Breast epithelium (tissue), 4 donors: ENCODE data around the gene LDAH. TPM values are rescaled to one million over a fixed set of nuclear protein-coding genes. Genes with fewer than 3 reads are reported as not detected.

Experiments
- DNase-seq, 2 donors: peaks; one replicate each; pipeline ENCODE4 v3.0.0-alpha.2; 2019; ENCODE audit warnings: low spot score in 2 of 2
- H3K27ac ChIP-seq, 2 donors: fragments of 200-600 bp; sonication (generic) in 1 of 2; one replicate each; pipeline ENCODE4 v1.5.1; 2016 to 2019; ENCODE audit warnings: mild to moderate bottlenecking in 1 of 2
- H3K27me3 ChIP-seq, 2 donors: fragments of 200-600 bp; sonication (generic) in 1 of 2; one replicate each; pipeline versions ENCODE4 v1.5.1 to v1.6.0; 2017 to 2019; ENCODE audit warnings: control low read depth in 1 of 2, mild to moderate bottlenecking in 1 of 2
- H3K36me3 ChIP-seq: fragments of 200-600 bp; one replicate; pipeline ENCODE4 v1.5.1; 2019
- H3K4me1 ChIP-seq, 2 donors: fragments of 200-600 bp; sonication (generic); one replicate each; pipeline ENCODE4 v1.5.1; 2016 to 2019; ENCODE audit warnings: control low read depth in 1 of 2
- H3K4me3 ChIP-seq, 3 donors: fragments of 200-600 bp; sonication (generic); 1 replicate in 2 of 3; 2 replicates in 1 of 3; pipeline ENCODE4 v1.5.1; 2016 to 2019; ENCODE audit warnings: mild to moderate bottlenecking in 3 of 3, moderate library complexity in 2 of 3
- H3K9me3 ChIP-seq, 2 donors: fragments of 200-600 bp; sonication (generic) in 1 of 2; one replicate each; pipeline ENCODE4 v1.5.1; 2016 to 2019; ENCODE audit warnings: control low read depth in 1 of 2
- CTCF ChIP-seq, 3 donors: fragments of 450-650 bp; IDR thresholded peaks; one replicate each; pipeline ENCODE4 v1.5.1; 2016 to 2017; ENCODE audit warnings: antibody characterized with exemption in 3 of 3, mild to moderate bottlenecking in 3 of 3, moderate library complexity in 3 of 3
- POLR2A ChIP-seq: fragments of 450-650 bp; IDR thresholded peaks from one replicate; pipeline ENCODE4 v1.6.1; 2016; ENCODE audit warnings: antibody characterized with exemption, mild to moderate bottlenecking, moderate library complexity
- POLR2AphosphoS5 ChIP-seq, 3 donors: sonication (generic); formaldehyde crosslinking; IDR thresholded peaks; one replicate each; pipeline ENCODE4 v1.6.1; 2017; ENCODE audit warnings: antibody characterized with exemption in 3 of 3
- intact Hi-C: fragments of 100-400 bp; cut with DNase I; formaldehyde crosslinking; loops from one replicate; pipeline ENCODE4 v1.15.1; 2023; ENCODE audit warnings: low total_unique reads
- total RNA-seq, 3 donors: library from RNA; depleted of rRNA; stranded (reverse); fragments of >200 nt; gene quantifications; one replicate each; pipeline ENCODE4 v1.1.0, GENCODE V29; 2016

Gene LDAH
- total RNA-seq, 3 donors from 2014 or later: 12.3 to 17.0 (median 12.5) TPM

- Histone ChIP-seq H3K27me3 (no peaks in the 10 kb centered on the region), H3K9me3 (no peaks in the 10 kb centered on the region), H3K4me3 (no peak overlapping the region), H3K4me1 (no peaks in the 10 kb centered on the region), H3K36me3 (no peaks in the 10 kb centered on the region), H3K27ac (no peak overlapping the region)
- no peak for TF ChIP-seq CTCF (IDR thresholded peaks at IDR 0.05)
- no peak for TF ChIP-seq POLR2A
- no peak for TF ChIP-seq POLR2AphosphoS5 (IDR thresholded peaks at IDR 0.05)
- DNase-seq: no peak
- intact Hi-C loops: no loop called here
Observed at GRCh38 chr2:20706786-20707185, 116.1 kb downstream of the LDAH start.

- H3K27me3 ChIP-seq: no peaks in the 10 kb centered on the region
- intact Hi-C loops: no loop called here
- no peak overlapping the region for H3K27ac ChIP-seq
- H3K4me3 ChIP-seq: no peak overlapping the region
- H3K4me1 ChIP-seq: no peaks in the 10 kb centered on the region
- no peaks in the 10 kb centered on the region for H3K9me3 ChIP-seq
- TF ChIP-seq POLR2AphosphoS5 (IDR thresholded peaks at IDR 0.05) (no peak), CTCF (IDR thresholded peaks at IDR 0.05) (no peak), POLR2A (no peak)
- H3K36me3 ChIP-seq: no peaks in the 10 kb centered on the region
- DNase-seq: no peak
Observed at GRCh38 chr2:20706217-20706616, 116.7 kb downstream of the LDAH start.

- intact Hi-C loops: no loop called here
- Histone ChIP-seq H3K4me3 (no peak overlapping the region), H3K9me3 (no peaks in the 10 kb centered on the region), H3K27me3 (no peaks in the 10 kb centered on the region), H3K36me3 (no peaks in the 10 kb centered on the region), H3K4me1 (no peaks in the 10 kb centered on the region), H3K27ac (no peak overlapping the region)
- TF ChIP-seq CTCF (IDR thresholded peaks at IDR 0.05) (no peak), POLR2AphosphoS5 (IDR thresholded peaks at IDR 0.05) (no peak), POLR2A (no peak)
- DNase-seq: no peak
Observed at GRCh38 chr2:20704886-20705285, 118.0 kb downstream of the LDAH start.

- no peak overlapping the region for H3K27ac ChIP-seq
- H3K36me3 ChIP-seq: no peaks in the 10 kb centered on the region
- DNase-seq: no peak
- H3K4me3 ChIP-seq: no peak overlapping the region
- intact Hi-C loops: no loop called here
- H3K27me3 ChIP-seq: no peaks in the 10 kb centered on the region
- H3K4me1 ChIP-seq: no peaks in the 10 kb centered on the region
- TF ChIP-seq CTCF (IDR thresholded peaks at IDR 0.05): no peak
- no peak for TF ChIP-seq POLR2A
- no peak for TF ChIP-seq POLR2AphosphoS5 (IDR thresholded peaks at IDR 0.05)
- no peaks in the 10 kb centered on the region for H3K9me3 ChIP-seq
Observed at GRCh38 chr2:20702563-20702962, 120.3 kb downstream of the LDAH start.

GRCh38 chr2:20698916-20699613, 123.8 kb downstream of the LDAH start:
- TF ChIP-seq POLR2A (no peak), POLR2AphosphoS5 (IDR thresholded peaks at IDR 0.05) (no peak), CTCF (IDR thresholded peaks at IDR 0.05) (no peak)

More at GRCh38 chr2:20698916-20699613, 123.8 kb downstream of the LDAH start:
- Histone ChIP-seq H3K27me3 (no peaks in the 10 kb centered on the region), H3K27ac (no peak overlapping the region), H3K36me3 (no peaks in the 10 kb centered on the region), H3K4me3 (no peak overlapping the region), H3K9me3 (no peaks in the 10 kb centered on the region), H3K4me1 (no peaks in the 10 kb centered on the region)
- DNase-seq: no peak
- intact Hi-C loops: no loop called here
